Effector CD8-positive, alpha-beta T cell (primary cell): Measurements from ENCODE around the gene RBM14.
A peak's percentile ranks its signal among the peaks of the same experiment; 100 is the strongest.
"Not testable (repeated sequence)": the region's sequence is repeated elsewhere in the genome, so short reads cannot be mapped to it uniquely, and the experiment has no call there.

Experiments used
- DNase-seq: peaks from one replicate; lab custom pipeline; 2025; lab: John Stamatoyannopoulos, UW
- total RNA-seq, 4 experiments: gene quantifications; one replicate each; lab custom pipeline; 2026; lab: John Stamatoyannopoulos, UW

The RBM14 gene
- total RNA-seq: 106 to 136 (median 109) reads per million in 4 experiments

- DNase-seq: peak; percentile 97
These were observed at the start of gene RBM14 for GRCh38 chr11:66616379-66617154. TSS of gene RBM14 (plus strand) at chr11:66616630. CDS start at chr11:66616721, 91 bp downstream.

GRCh38 chr11:66567787-66568123 is 48.7 kb upstream of the RBM14 start:
- no peak for DNase-seq

- DNase-seq: peak; percentile 69
These were observed 48.1 kb upstream of the RBM14 start, which contains the start of gene CTSF for GRCh38 chr11:66568124-66568916. TSS of gene CTSF (minus strand) at chr11:66568606. CDS start at chr11:66568486, 120 bp downstream.

GRCh38 chr11:66569076-66569475 is 47.4 kb upstream of the RBM14 start:
- no peak for DNase-seq

- DNase-seq: no peak
These were observed 46.2 kb upstream of the RBM14 start for GRCh38 chr11:66570079-66570849.

GRCh38 chr11:66570850-66571180 is 45.6 kb upstream of the RBM14 start:
- DNase-seq: no peak

GRCh38 chr11:66579017-66579606 is 37.3 kb upstream of the RBM14 start:
- DNase-seq: peak; percentile 76

- DNase-seq: no peak
These were observed 35.6 kb upstream of the RBM14 start for GRCh38 chr11:66580803-66581202.

- no peak for DNase-seq
These were observed 35.2 kb upstream of the RBM14 start for GRCh38 chr11:66581261-66581660.

GRCh38 chr11:66582565-66583147 is 33.8 kb upstream of the RBM14 start:
- not testable (repeated sequence) for DNase-seq

- not testable (repeated sequence) for DNase-seq
These were observed 31.0 kb upstream of the RBM14 start for GRCh38 chr11:66585447-66585846.

- DNase-seq: no peak
These were observed 30.3 kb upstream of the RBM14 start for GRCh38 chr11:66586136-66586535.

- not testable (repeated sequence) for DNase-seq
These were observed 27.1 kb upstream of the RBM14 start for GRCh38 chr11:66589315-66589714.

GRCh38 chr11:66589996-66590675 is 26.3 kb upstream of the RBM14 start:
- no peak for DNase-seq

GRCh38 chr11:66591175-66591574 is 25.3 kb upstream of the RBM14 start:
- DNase-seq: no peak

- peak; percentile 98 for DNase-seq
These were observed 23.8 kb upstream of the RBM14 start, which contains the start of the genes CCDC87 and CCS for GRCh38 chr11:66592457-66593302. TSS of gene CCDC87 (minus strand) at chr11:66593063. CDS start at chr11:66593015, 48 bp downstream. TSS of gene CCS (plus strand) at chr11:66593185. CDS start at chr11:66593262, 77 bp downstream.

GRCh38 chr11:66593303-66593635 is 23.2 kb upstream of the RBM14 start:
- no peak for DNase-seq

GRCh38 chr11:66593650-66594049 is 22.8 kb upstream of the RBM14 start:
- no peak for DNase-seq

GRCh38 chr11:66595245-66595904 is 21.1 kb upstream of the RBM14 start:
- DNase-seq: no peak
